Measurements from ENCODE around the gene DLGAP1.

DNA sequence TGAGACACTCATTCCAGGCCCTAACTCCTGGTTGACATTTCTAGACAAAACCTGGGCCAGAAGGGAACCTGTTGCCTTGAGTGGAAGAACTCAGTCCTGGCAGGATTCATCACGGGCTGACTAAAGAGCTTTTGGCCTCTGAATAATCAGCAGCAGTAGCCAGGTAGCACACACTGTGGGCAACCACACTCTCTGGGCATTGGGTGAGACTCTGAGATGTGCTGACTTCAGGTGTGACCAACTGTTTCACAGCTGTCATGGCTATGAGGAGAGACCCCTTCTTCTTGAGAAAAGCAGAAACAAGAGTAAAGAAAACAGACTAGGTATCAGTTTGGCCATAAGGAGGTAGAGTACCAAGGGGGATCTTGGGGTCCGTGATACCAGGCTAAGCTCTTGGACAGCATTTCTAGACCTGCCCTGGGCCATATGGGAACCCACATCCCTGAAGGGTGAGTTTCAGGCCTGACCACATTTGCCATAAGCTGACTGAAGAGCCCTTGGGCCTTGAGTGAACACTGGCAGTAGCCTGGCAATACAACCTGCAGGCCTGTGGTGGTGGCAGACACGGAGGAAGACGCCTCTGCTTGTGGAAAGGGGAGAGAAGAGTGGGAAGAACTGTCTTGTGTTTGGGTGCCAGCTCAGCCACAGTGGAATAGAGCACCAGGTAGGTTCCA lies 230.9 kb downstream of the DLGAP1 start:
- TF ChIP-seq, protein P1, sequence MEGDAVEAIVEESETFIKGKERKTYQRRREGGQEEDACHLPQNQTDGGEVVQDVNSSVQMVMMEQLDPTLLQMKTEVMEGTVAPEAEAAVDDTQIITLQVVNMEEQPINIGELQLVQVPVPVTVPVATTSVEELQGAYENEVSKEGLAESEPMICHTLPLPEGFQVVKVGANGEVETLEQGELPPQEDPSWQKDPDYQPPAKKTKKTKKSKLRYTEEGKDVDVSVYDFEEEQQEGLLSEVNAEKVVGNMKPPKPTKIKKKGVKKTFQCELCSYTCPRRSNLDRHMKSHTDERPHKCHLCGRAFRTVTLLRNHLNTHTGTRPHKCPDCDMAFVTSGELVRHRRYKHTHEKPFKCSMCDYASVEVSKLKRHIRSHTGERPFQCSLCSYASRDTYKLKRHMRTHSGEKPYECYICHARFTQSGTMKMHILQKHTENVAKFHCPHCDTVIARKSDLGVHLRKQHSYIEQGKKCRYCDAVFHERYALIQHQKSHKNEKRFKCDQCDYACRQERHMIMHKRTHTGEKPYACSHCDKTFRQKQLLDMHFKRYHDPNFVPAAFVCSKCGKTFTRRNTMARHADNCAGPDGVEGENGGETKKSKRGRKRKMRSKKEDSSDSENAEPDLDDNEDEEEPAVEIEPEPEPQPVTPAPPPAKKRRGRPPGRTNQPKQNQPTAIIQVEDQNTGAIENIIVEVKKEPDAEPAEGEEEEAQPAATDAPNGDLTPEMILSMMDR (IDR thresholded peaks at IDR 0.05; ENCODE audit: insufficient read depth, low read length, poor library complexity, severe bottlenecking), result no peak
- TF ChIP-seq EZH2phosphoT487 (conservative IDR thresholded peaks at IDR 0.05; ENCODE audit: low read length), result no peak
